GM18498 (cell line): ENCODE data around the gene TM4SF18.
"Not testable (repeated sequence)": the region's sequence is repeated elsewhere in the genome, so short reads cannot be mapped to it uniquely, and the experiment has no call there.

ENCODE experiments used
- ATAC-seq: cut with Tn5 transposase; IDR thresholded peaks from one replicate; pipeline ENCODE4 v1.9.1; 2021; ENCODE audit warnings: mild to moderate bottlenecking, moderate library complexity; ENCODE audit not compliant: unreplicated experiment

Gene TM4SF18

GRCh38 chr3:149368674-149369497 lies 35.5 kb upstream of the TM4SF18 start:
- ATAC-seq = no peak

- no peak for ATAC-seq
Observed at GRCh38 chr3:149368201-149368673, 34.8 kb upstream of the TM4SF18 start.

GRCh38 chr3:149366941-149367840 lies 33.8 kb upstream of the TM4SF18 start:
- no peak for ATAC-seq

- ATAC-seq = no peak
Observed at GRCh38 chr3:149366031-149366430, 32.6 kb upstream of the TM4SF18 start.

DNA sequence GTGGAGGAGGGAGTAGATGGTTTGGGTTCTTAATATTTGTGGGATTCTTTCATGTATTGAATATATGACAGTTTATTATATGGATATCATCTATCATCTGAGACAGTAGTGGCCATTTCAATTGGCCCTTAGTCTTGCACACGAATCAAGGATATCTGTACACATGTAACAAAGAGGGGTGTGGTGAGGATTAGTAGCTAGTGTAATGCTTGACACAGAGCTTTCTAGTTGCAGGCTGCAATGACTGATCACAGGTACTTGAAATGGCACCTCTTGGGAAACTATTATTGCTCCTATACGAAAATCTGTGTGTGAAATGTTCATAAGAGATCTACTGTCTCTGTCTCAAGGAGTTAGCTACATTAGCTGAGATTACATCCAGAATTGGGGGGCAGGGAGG lies 31.2 kb upstream of the TM4SF18 start:
- ATAC-seq = no peak

GRCh38 chr3:149363053-149363452 lies 29.6 kb upstream of the TM4SF18 start:
- ATAC-seq = no peak

GRCh38 chr3:149362366-149362765 lies 28.9 kb upstream of the TM4SF18 start:
- no peak for ATAC-seq

- no peak for ATAC-seq
Observed at GRCh38 chr3:149356630-149357029, 23.2 kb upstream of the TM4SF18 start.

- ATAC-seq = no peak
Observed at GRCh38 chr3:149356044-149356592, 22.7 kb upstream of the TM4SF18 start.

- no peak for ATAC-seq
Observed at GRCh38 chr3:149353581-149354184, 20.2 kb upstream of the TM4SF18 start.

GRCh38 chr3:149352556-149352955 lies 19.1 kb upstream of the TM4SF18 start:
- peak; percentile 94 for ATAC-seq

DNA sequence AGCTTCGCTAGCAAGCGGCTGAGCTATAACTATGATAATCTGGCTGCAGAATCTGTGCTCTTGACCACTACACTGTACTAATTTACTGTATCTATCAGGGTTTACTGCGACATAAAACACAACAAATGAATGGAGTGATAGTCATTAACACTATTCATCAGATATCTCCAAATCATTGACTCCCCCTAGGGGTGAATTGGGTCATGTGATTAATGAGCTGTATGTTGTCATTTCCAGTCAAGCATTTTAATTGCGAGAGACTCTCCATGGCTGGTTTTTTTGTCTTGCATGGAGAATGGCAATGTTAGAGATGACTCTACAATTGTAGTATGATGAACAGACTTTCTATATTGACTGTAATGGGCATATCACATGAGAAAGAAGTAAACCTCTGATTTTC lies 10.5 kb upstream of the TM4SF18 start:
- ATAC-seq = no peak

GRCh38 chr3:149342413-149343380 lies 9.3 kb upstream of the TM4SF18 start:
- ATAC-seq = no peak

- ATAC-seq = no peak
Observed at GRCh38 chr3:149340310-149340933, 7.0 kb upstream of the TM4SF18 start.

DNA sequence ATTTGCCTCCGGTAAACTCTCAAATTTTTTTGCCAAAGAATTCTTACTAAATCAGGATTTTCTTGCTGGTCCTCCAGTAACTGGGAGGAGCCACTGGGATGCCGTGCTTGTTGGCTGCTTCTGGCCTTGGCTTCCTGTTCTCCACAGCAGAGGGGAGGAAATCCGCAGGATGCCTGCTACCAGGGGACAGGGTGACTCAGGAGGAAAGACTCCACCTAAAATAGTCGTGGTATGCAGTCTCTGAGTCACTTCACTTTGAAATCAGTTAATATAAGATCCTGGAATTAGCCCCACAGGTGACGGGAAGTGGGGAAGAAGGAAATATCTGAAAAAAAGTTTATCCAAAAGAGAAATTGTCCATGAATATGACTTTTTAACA lies 6.5 kb upstream of the TM4SF18 start:
- no peak for ATAC-seq

DNA sequence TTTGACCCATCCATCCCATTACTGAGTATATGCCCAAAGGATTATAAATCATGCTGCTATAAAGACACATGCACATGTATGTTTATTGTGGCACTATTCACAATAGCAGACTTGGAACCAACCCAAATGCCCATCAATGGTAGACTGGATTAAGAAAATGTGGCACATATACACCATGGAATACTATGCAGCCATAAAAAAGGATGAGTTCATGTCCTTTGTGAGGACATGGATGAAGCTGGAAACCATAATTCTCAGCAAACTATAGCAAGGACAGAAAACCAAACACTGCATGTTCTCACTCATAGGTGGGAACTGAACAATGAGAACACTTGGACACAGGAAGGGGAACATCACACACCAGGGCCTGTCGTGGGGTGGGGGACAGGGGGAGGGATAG lies 4.0 kb upstream of the TM4SF18 start:
- ATAC-seq = not testable (repeated sequence)

- ATAC-seq = no peak
Observed at GRCh38 chr3:149336925-149337324, 3.5 kb upstream of the TM4SF18 start.

GRCh38 chr3:149332771-149333170 lies 665 bp downstream of the TM4SF18 start:
- ATAC-seq = no peak

DNA sequence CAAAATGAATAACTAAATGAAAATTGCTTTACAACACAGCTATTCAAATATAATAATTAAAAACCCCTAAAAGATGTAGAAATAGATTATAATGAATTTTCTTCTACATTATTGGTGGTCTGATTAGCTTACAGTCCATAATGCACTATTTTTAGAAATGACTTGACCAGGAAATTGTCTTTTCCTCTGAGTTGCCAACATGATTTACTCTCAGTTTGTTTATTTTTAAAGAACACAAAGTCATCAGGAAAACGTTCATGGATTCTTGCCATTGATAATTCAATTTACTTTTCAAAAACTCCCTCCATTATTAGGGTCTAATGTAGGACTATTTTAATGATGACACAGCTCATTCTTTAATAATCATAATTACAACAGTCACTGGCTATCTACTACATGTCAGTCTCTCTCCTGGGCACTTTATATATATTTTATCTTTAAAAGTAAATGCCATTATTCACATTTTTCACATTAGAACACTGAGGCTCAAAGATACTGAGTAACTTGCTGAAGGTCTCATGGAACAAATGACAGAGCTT lies 1.1 kb downstream of the TM4SF18 start:
- ATAC-seq = no peak
